H54 (cell line): ENCODE results near the gene MUC21.
A peak's percentile ranks its signal among the peaks of the same experiment; 100 is the strongest.
"Not testable (repeated sequence)": the region's sequence is repeated elsewhere in the genome, so short reads cannot be mapped to it uniquely, and the experiment has no call there.

Experiments
- DNase-seq: peaks from one replicate; pipeline ENCODE4 v3.0.0; 2011; ENCODE audit warnings: low spot score, mixed read lengths; ENCODE audit not compliant: insufficient read length
- FAIRE-seq: peaks from 3 replicates; lab custom pipeline; 2011; peaks lifted over from hg19 to GRCh38; lab: Jason Lieb, UNC
- POLR2A ChIP-seq: IDR thresholded peaks from 2 replicates; pipeline ENCODE4 v1.6.1; 2011; ENCODE audit warnings: low read depth, mild to moderate bottlenecking, low read length

The MUC21 gene

GRCh38 chr6:30981942-30982772, 1.4 kb upstream of the MUC21 start:
- peak; percentile 89 for FAIRE-seq
- no peak for TF ChIP-seq POLR2A
- DNase-seq: no peak

DNA sequence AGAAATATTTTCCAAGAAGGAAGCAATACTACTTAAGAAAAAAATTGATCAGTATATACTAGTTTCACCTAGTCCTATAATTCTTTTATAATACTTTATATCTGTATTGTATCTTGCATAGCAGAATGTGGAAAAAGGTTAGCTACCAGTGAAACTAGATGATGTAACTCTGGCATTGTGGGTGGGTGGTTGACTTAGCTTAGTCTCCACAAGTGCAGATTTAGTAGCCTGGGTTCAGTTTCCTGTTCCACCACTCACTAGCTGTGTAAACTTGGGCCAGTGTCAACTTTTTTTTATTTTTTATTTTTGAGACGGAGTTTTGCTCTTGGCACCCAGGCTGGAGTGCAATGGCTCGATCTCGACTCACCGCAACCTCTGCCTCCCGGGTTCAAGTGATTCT, 2.0 kb downstream of the MUC21 start:
- no peak for TF ChIP-seq POLR2A
- FAIRE-seq: no peak
- no peak for DNase-seq

DNA sequence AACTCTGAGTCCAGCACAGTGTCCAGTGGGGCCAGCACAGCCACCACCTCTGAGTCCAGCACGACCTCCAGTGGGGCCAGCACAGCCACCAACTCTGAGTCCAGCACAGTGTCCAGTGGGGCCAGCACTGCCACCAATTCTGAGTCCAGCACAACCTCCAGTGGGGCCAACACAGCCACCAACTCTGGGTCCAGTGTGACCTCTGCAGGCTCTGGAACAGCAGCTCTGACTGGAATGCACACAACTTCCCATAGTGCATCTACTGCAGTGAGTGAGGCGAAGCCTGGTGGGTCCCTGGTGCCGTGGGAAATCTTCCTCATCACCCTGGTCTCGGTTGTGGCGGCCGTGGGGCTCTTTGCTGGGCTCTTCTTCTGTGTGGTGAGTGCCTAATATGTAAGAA, 3.8 kb downstream of the MUC21 start:
- FAIRE-seq (no peak), DNase-seq (no peak)
- no peak for TF ChIP-seq POLR2A

DNA sequence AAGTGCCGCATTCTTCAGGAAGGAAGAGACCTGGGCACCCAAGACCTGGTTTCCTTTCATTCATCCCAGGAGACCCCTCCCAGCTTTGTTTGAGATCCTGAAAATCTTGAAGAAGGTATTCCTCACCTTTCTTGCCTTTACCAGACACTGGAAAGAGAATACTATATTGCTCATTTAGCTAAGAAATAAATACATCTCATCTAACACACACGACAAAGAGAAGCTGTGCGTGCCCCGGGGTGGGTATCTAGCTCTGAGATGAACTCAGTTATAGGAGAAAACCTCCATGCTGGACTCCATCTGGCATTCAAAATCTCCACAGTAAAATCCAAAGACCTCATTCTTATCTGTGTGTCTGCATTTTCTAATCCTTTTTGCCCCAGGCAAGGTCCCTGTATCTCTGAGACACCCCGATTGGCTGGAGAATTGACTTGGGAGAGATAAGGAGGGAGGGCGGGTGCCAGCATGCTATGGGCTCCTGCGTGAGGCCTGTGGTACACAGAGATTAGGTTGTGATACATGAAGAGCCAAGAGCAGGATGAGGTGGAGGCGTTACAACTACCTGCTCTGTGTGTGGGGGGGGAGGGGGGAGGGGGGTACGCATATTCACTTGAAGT, 4.8 kb downstream of the MUC21 start:
- TF ChIP-seq POLR2A: no peak
- no peak for DNase-seq
- no peak for FAIRE-seq

DNA sequence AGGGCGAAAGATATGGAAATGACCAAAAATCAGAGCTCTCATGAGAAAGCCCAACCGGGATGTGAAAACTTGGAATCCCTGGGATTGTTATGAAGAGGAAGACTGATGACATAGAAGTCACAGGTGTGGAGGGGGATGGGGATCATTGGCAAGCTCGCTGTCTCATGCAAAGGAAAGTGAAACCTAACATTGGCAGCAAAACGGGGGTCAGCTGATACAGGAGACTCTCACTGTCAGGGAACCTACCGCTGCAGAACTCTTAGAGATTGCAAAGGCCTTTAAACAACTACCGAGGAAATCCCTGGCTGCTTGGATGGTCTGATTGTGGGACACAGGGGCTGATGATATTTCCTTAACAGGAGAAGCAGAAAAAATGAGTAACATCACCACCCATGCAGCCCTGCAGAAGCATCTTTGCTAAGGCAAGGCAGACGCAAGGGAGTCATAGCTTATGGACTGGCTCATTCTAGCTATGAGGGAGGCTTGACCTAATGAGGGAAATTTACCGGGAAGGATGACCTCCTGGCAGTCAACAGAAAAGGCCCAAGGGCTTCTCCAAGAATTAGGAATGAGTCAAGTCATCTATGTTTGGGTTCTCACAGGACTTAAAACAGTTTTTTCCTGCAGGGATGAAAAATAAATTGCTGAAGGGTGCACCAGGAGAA, 7.0 kb downstream of the MUC21 start:
- no peak for TF ChIP-seq POLR2A
- no peak for FAIRE-seq
- no peak for DNase-seq

GRCh38 chr6:30991891-30992290, 8.4 kb downstream of the MUC21 start:
- no peak for TF ChIP-seq POLR2A
- no peak for FAIRE-seq
- DNase-seq: no peak

- TF ChIP-seq POLR2A: no peak
- no peak for DNase-seq
- FAIRE-seq: no peak
Observed at GRCh38 chr6:30997301-30997700, 13.8 kb downstream of the MUC21 start.

DNA sequence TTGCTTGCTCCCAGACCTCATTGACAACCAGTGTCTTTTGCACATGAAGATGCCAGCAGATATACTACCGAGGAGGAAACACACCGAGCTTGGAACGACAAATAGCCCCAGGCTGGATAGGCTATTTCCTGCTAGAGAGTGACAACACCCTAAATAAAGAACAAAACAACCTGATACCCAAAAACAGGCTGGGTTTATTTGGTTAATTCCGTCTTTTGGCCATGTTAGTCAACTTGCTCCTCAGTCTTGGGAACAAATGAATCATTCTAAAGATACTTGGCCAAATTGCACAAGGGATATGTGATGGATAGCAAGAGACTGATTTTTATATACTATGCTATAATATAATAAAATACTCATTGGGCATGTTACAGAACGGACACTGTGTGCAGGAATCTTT, 15.3 kb downstream of the MUC21 start:
- no peak for FAIRE-seq
- no peak for TF ChIP-seq POLR2A
- DNase-seq: no peak

GRCh38 chr6:31000067-31000860, 16.7 kb downstream of the MUC21 start:
- FAIRE-seq, DNase-seq: not testable (repeated sequence)

GRCh38 chr6:31001281-31001888, 17.9 kb downstream of the MUC21 start:
- FAIRE-seq (no peak), DNase-seq (no peak)
- TF ChIP-seq POLR2A: no peak

DNA sequence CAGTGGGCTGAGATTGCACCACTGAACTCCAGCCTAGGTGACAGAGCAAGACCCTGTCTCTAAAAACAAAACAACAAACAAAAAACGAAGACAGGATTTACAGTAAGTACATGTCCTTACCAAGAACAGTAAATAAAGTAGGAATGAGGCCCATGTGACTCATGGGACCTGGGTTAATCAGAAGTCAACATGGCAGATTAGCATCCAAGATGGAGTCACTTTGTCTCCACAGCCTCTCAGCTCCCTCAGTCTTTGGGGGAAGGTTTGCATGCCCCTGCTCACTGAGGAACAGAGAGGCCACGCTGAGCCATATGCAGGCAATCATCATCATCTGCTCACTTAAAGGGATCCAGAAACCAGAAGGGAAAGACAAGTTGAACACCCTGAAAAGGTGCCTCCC, 19.0 kb downstream of the MUC21 start:
- FAIRE-seq: no peak
- no peak for TF ChIP-seq POLR2A
- no peak for DNase-seq

GRCh38 chr6:31004794-31005193, 21.3 kb downstream of the MUC21 start:
- no peak for TF ChIP-seq POLR2A
- DNase-seq (no peak), FAIRE-seq (no peak)

- no peak for TF ChIP-seq POLR2A
- FAIRE-seq: no peak
- DNase-seq: no peak
Observed at GRCh38 chr6:31005249-31006020, 21.9 kb downstream of the MUC21 start.
